ENCODE data around the gene IGFL1. TPM values are rescaled to one million over a fixed set of nuclear protein-coding genes. Genes with fewer than 3 reads are reported as not detected.

IGFL1 gene
- total and polyA plus RNA-seq, 2 donors (not counting 1 experiment from before 2014, with no cell fraction given), result 0.15 TPM; not detected in 1

GRCh38 chr19:46202426-46202825, 27.1 kb upstream of the IGFL1 start:
- peaks cover 48% of the 10 kb centered on the region for H3K27me3 Mint-ChIP-seq
- intact Hi-C loops (cut with micrococcal nuclease), result no loop called here
- no peak overlapping the region for H3K27ac Mint-ChIP-seq
- no peak overlapping the region for H3K4me3 Mint-ChIP-seq
- no peaks in the 10 kb centered on the region for H3K4me1 Mint-ChIP-seq
- no peak for TF ChIP-seq CTCF (IDR thresholded peaks at IDR 0.05)
- no peak for TF ChIP-seq EZH2 (IDR thresholded peaks at IDR 0.05; ENCODE audit: borderline replicate concordance, insufficient read depth, low read depth, low read length, poor library complexity, severe bottlenecking)
- WGBS (ENCODE audit: insufficient coverage), result 66% methylated on average over 4 of the region's 4 CpGs
- Histone ChIP-seq H3K4me3 (ENCODE audit: control extremely low read depth in 1 of 5, extremely low read depth in 1 of 5, insufficient read depth in 1 of 5, low read depth in 2 of 5, low read length in 4 of 5) (no peak overlapping the region), H2AFZ (ENCODE audit: insufficient read depth, low read depth, low read length, poor library complexity, severe bottlenecking) (no peak overlapping the region), H3K4me2 (replicated peaks; ENCODE audit: low read depth, low read length, poor library complexity, severe bottlenecking) (no peak overlapping the region), H3K79me2 (ENCODE audit: control insufficient read depth, insufficient read depth, low read length) (no peaks in the 10 kb centered on the region), H3K4me1 (ENCODE audit: control insufficient read depth in 2 of 2, insufficient read depth in 2 of 2, low read length in 2 of 2) (no peaks in the 10 kb centered on the region), H3K27ac (ENCODE audit: low read length in 2 of 2) (no peak overlapping the region), H3K9ac (ENCODE audit: low read length) (no peak overlapping the region), H3K27me3 (replicated peaks in 1 of 4; ENCODE audit: control extremely low read depth in 1 of 4, control insufficient read depth in 3 of 4, insufficient read depth in 4 of 4, low read length in 3 of 4) (peaks cover 0 to 6% (median 0%) of the 10 kb centered on the region in 4 experiments), H3K9me3 (ENCODE audit: control extremely low read depth in 1 of 3, control insufficient read depth in 2 of 3, insufficient read depth in 1 of 3, low read length in 2 of 3) (no peaks in the 10 kb centered on the region), H4K20me1 (ENCODE audit: control insufficient read depth, insufficient read depth, low read length, poor library complexity, severe bottlenecking) (no peaks in the 10 kb centered on the region), H3K36me3 (replicated peaks in 1 of 2; ENCODE audit: control extremely low read depth in 1 of 2, control insufficient read depth in 1 of 2, extremely low read depth in 1 of 2, insufficient read depth in 2 of 2, low read length in 1 of 2) (no peaks in the 10 kb centered on the region)
- DNase-seq, result no peak
- ChIA-PET POLR2A (no interaction called here), CTCF (no interaction called here)
- ATAC-seq (ENCODE audit: low read depth), result no peak
- H3K9me3 Mint-ChIP-seq (ENCODE audit: insufficient read depth), result no peaks in the 10 kb centered on the region

- no peak for ATAC-seq (ENCODE audit: low read depth)
- H3K27ac Mint-ChIP-seq, result no peak overlapping the region
- H3K9me3 Mint-ChIP-seq (ENCODE audit: insufficient read depth), result no peaks in the 10 kb centered on the region
- TF ChIP-seq CTCF (IDR thresholded peaks at IDR 0.05), result no peak
- TF ChIP-seq EZH2 (IDR thresholded peaks at IDR 0.05; ENCODE audit: borderline replicate concordance, insufficient read depth, low read depth, low read length, poor library complexity, severe bottlenecking), result no peak
- DNase-seq, result no peak
- CTCF ChIA-PET, result no interaction called here
- no peaks in the 10 kb centered on the region for H3K79me2 ChIP-seq (ENCODE audit: control insufficient read depth, insufficient read depth, low read length)
- H3K27ac ChIP-seq (ENCODE audit: low read length in 2 of 2), result no peak overlapping the region
- no peaks in the 10 kb centered on the region for H3K9me3 ChIP-seq (ENCODE audit: control extremely low read depth in 1 of 3, control insufficient read depth in 2 of 3, insufficient read depth in 1 of 3, low read length in 2 of 3)
- H4K20me1 ChIP-seq (ENCODE audit: control insufficient read depth, insufficient read depth, low read length, poor library complexity, severe bottlenecking), result no peaks in the 10 kb centered on the region
- H3K9ac ChIP-seq (ENCODE audit: low read length), result no peak overlapping the region
- H3K27me3 ChIP-seq (replicated peaks in 1 of 4; ENCODE audit: control extremely low read depth in 1 of 4, control insufficient read depth in 3 of 4, insufficient read depth in 4 of 4, low read length in 3 of 4), result peaks cover 0 to 8% (median 0%) of the 10 kb centered on the region in 4 experiments
- POLR2A ChIA-PET, result no interaction called here
- H2AFZ ChIP-seq (ENCODE audit: insufficient read depth, low read depth, low read length, poor library complexity, severe bottlenecking), result no peak overlapping the region
- H3K4me1 Mint-ChIP-seq, result no peaks in the 10 kb centered on the region
- no peak overlapping the region for H3K4me2 ChIP-seq (replicated peaks; ENCODE audit: low read depth, low read length, poor library complexity, severe bottlenecking)
- H3K36me3 ChIP-seq (replicated peaks in 1 of 2; ENCODE audit: control extremely low read depth in 1 of 2, control insufficient read depth in 1 of 2, extremely low read depth in 1 of 2, insufficient read depth in 2 of 2, low read length in 1 of 2), result no peaks in the 10 kb centered on the region
- intact Hi-C loops (cut with micrococcal nuclease), result no loop called here
- H3K4me3 ChIP-seq (ENCODE audit: control extremely low read depth in 1 of 5, extremely low read depth in 1 of 5, insufficient read depth in 1 of 5, low read depth in 2 of 5, low read length in 4 of 5), result no peak overlapping the region
- H3K27me3 Mint-ChIP-seq, result peaks cover 44% of the 10 kb centered on the region
- H3K4me1 ChIP-seq (ENCODE audit: control insufficient read depth in 2 of 2, insufficient read depth in 2 of 2, low read length in 2 of 2), result no peaks in the 10 kb centered on the region
- no peak overlapping the region for H3K4me3 Mint-ChIP-seq
- 79% methylated on average over 6 of the region's 8 CpGs for WGBS (ENCODE audit: insufficient coverage)
Observed at GRCh38 chr19:46202872-46203860, 26.4 kb upstream of the IGFL1 start.

All from B cell (primary cell).